HEK293 (cell line): Measurements from ENCODE around the gene HEBP1.

Experiments
- CTCF ChIA-PET: fragments of 350-600 bp; formaldehyde crosslinking; extraction: SDS; loops from one replicate; lab custom pipeline; 2021; ENCODE audit warnings: antibody characterized with exemption; lab: Yijun Ruan, JAX
- POLR2A ChIA-PET: fragments of 300-600 bp; formaldehyde crosslinking; extraction: SDS; loops from one replicate; lab custom pipeline; 2020; ENCODE audit warnings: antibody characterized with exemption, inconsistent platforms; lab: Yijun Ruan, JAX
- H3K27ac ChIP-seq: fragments of 200-500 bp; sonication (Bioruptor generic); 2 replicates; pipeline ENCODE4 v1.5.1; 2014; ENCODE audit warnings: low read depth, low read length, control low read depth, inconsistent platforms; ENCODE audit errors: extremely low read depth
- H3K36me3 ChIP-seq, 2 experiments: fragments of 200-500 bp in 1 of 2; sonication (Bioruptor generic) in 1 of 2; 1 replicate in 1 of 2; 2 replicates in 1 of 2; pipeline ENCODE4 v1.5.1; 2014 to 2017; ENCODE audit warnings: inconsistent platforms in 2 of 2, low read length in 2 of 2; ENCODE audit not compliant: control insufficient read depth in 2 of 2, insufficient read depth in 1 of 2
- H3K4me1 ChIP-seq: fragments of 200-500 bp; sonication (Bioruptor generic); 2 replicates; pipeline ENCODE4 v1.5.1; 2014; ENCODE audit warnings: mild to moderate bottlenecking, low read length, inconsistent platforms; ENCODE audit not compliant: control insufficient read depth, insufficient read depth
- H3K4me3 ChIP-seq: 2 replicates; pipeline ENCODE4 v1.5.1; 2011; ENCODE audit warnings: low read depth, mild to moderate bottlenecking, control low read depth, low read length, moderate library complexity
- H3K9me3 ChIP-seq: fragments of 200-500 bp; sonication (Bioruptor generic); 2 replicates; pipeline ENCODE4 v1.5.1; 2014; ENCODE audit warnings: low read depth, low read length, inconsistent platforms; ENCODE audit not compliant: control insufficient read depth, insufficient read depth
- GLI2 ChIP-seq: fragments of 450-650 bp; formaldehyde crosslinking; IDR thresholded peaks from 2 replicates; pipeline ENCODE4; 2017; ENCODE audit warnings: missing biosample characterization, missing genetic modification characterization, low read depth, borderline replicate concordance
- HOXA7 ChIP-seq: sonication (generic); formaldehyde crosslinking; IDR thresholded peaks from 2 replicates; pipeline ENCODE4 v1.8.1; 2022; ENCODE audit warnings: missing genetic modification reagents, borderline replicate concordance
- TRIM28 ChIP-seq: IDR thresholded peaks from 2 replicates; pipeline ENCODE4 v1.6.1; 2011; ENCODE audit warnings: low read length, control low read depth, borderline replicate concordance
- YY1 ChIP-seq: fragments of 450-650 bp; formaldehyde crosslinking; IDR thresholded peaks from 2 replicates; pipeline ENCODE4 v1.5.1; 2018; ENCODE audit warnings: missing biosample characterization, missing genetic modification characterization
- ZNF423 ChIP-seq: fragments of 450-650 bp; formaldehyde crosslinking; IDR thresholded peaks from 2 replicates; pipeline ENCODE4 v1.5.1; 2016; ENCODE audit warnings: missing biosample characterization, missing genetic modification characterization
- ZNF473 ChIP-seq: fragments of 450-650 bp; formaldehyde crosslinking; IDR thresholded peaks from 2 replicates; pipeline ENCODE4 v1.5.1; 2017; ENCODE audit warnings: missing biosample characterization, missing genetic modification characterization
- ZNF561 ChIP-seq: fragments of 450-650 bp; IDR thresholded peaks from 2 replicates; pipeline ENCODE4 v1.5.1; 2018; ENCODE audit warnings: missing biosample characterization, missing genetic modification characterization, borderline replicate concordance
- ZNF585B ChIP-seq: fragments of 450-650 bp; formaldehyde crosslinking; IDR thresholded peaks from 2 replicates; pipeline ENCODE4 v1.5.1; 2016; ENCODE audit warnings: missing biosample characterization, missing genetic modification characterization
- ZNF623 ChIP-seq: fragments of 450-650 bp; formaldehyde crosslinking; IDR thresholded peaks from 2 replicates; pipeline ENCODE4 v1.5.1; 2016; ENCODE audit warnings: missing biosample characterization, missing genetic modification characterization
- ZNF654 ChIP-seq: fragments of 450-650 bp; formaldehyde crosslinking; IDR thresholded peaks from 2 replicates; pipeline ENCODE4 v1.5.1; 2016; ENCODE audit warnings: low read depth, missing biosample characterization, missing genetic modification characterization
- ZNF776 ChIP-seq: fragments of 450-650 bp; formaldehyde crosslinking; IDR thresholded peaks from 2 replicates; pipeline ENCODE4 v1.5.0; 2017; ENCODE audit warnings: missing biosample characterization, missing genetic modification characterization, borderline replicate concordance
- TF ChIP-seq, protein P1 (sequence below): fragments of 450-650 bp; formaldehyde crosslinking; IDR thresholded peaks from 2 replicates; pipeline ENCODE4 v1.5.1; 2016; ENCODE audit warnings: missing biosample characterization, missing genetic modification characterization
- TF ChIP-seq, protein P2 (sequence below): fragments of 450-650 bp; formaldehyde crosslinking; IDR thresholded peaks from 2 replicates; pipeline ENCODE4; 2016; ENCODE audit warnings: missing biosample characterization, missing genetic modification characterization
- TF ChIP-seq, protein P3 (sequence below): fragments of 450-650 bp; formaldehyde crosslinking; IDR thresholded peaks from 2 replicates; pipeline ENCODE4 v1.5.1; 2016; ENCODE audit warnings: missing biosample characterization, missing genetic modification characterization, low read depth
- TF ChIP-seq, protein P4 (sequence below): fragments of 450-650 bp; formaldehyde crosslinking; IDR thresholded peaks from 2 replicates; pipeline ENCODE4 v1.5.0; 2017; ENCODE audit warnings: missing biosample characterization, missing genetic modification characterization, borderline replicate concordance

Gene HEBP1

DNA sequence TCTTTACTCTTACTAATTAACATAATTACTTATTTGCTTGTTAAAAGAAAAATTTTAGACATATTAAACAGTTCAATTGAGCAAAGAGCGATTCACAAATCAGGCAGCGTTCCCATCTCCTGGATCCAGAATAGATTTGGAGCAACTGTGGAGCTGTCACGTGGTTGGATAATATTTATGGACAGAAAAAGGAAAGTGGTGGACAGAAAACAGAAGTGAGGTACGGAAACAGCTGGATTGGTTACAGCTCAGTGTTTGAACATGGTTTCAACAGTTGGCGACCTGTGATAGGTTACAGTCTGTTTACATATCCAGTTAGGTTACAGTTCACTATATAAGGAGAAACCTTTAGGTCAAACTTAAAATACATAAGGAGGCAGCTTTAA is 24.5 kb upstream of the HEBP1 start (continued):
- TF ChIP-seq ZNF776 (tag by site-specific recombination) (no peak), ZNF423 (tag by site-specific recombination) (no peak), ZNF585B (no peak), YY1 (tag by site-specific recombination) (no peak), ZNF561 (no peak)
- TF ChIP-seq, protein P1, sequence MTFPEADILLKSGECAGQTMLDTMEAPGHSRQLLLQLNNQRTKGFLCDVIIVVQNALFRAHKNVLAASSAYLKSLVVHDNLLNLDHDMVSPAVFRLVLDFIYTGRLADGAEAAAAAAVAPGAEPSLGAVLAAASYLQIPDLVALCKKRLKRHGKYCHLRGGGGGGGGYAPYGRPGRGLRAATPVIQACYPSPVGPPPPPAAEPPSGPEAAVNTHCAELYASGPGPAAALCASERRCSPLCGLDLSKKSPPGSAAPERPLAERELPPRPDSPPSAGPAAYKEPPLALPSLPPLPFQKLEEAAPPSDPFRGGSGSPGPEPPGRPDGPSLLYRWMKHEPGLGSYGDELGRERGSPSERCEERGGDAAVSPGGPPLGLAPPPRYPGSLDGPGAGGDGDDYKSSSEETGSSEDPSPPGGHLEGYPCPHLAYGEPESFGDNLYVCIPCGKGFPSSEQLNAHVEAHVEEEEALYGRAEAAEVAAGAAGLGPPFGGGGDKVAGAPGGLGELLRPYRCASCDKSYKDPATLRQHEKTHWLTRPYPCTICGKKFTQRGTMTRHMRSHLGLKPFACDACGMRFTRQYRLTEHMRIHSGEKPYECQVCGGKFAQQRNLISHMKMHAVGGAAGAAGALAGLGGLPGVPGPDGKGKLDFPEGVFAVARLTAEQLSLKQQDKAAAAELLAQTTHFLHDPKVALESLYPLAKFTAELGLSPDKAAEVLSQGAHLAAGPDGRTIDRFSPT (tag by site-specific recombination): no peak

DNA sequence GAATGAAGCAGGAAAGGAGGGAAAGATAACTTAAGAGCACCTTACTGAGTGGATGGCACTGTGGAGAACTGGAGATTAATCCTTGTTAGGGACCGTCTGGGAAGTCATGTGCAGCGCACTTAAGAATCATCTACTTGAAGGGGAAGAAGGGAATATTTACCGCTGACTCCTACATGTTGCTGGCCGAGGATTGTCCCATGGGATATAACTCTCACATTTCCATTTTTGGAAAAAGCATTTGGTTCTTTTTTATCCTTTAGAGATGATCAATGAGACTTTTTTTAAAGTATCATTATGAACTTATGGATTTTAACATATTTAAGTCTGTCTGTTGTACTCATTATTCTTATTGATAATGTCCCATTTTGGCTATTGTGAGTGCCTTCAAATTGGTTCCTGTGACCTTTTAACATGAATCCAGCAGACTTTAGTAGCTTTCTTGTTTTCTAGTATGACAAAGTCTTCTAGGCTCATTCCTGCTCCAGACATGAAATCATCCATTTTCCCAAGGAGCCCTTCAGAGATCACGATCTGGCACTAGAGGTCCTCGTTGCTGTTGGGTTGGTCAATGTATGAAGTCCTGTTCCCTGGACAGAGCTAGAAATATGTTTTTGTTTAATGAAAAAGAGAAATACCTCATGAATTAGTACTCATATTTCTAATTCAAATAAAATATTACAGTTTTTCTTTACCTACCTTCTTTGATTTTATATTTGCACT is 23.9 kb upstream of the HEBP1 start:
- ChIA-PET POLR2A (no interaction called here), CTCF (interaction anchor here (0.6 to 4.3 kb wide), 16 partner anchors 11 to 1813 kb away, joined by 3 to 40 read pairs (median 3); no protein-coding TSS in a partner anchor)
- Histone ChIP-seq H3K27ac (no peak overlapping the region), H3K9me3 (no peaks in the 10 kb centered on the region), H3K4me3 (no peak overlapping the region), H3K36me3 (no peaks in the 10 kb centered on the region), H3K4me1 (no peaks in the 10 kb centered on the region)
- no peak for TF ChIP-seq ZNF473 (tag by site-specific recombination)
- TF ChIP-seq, protein P2, sequence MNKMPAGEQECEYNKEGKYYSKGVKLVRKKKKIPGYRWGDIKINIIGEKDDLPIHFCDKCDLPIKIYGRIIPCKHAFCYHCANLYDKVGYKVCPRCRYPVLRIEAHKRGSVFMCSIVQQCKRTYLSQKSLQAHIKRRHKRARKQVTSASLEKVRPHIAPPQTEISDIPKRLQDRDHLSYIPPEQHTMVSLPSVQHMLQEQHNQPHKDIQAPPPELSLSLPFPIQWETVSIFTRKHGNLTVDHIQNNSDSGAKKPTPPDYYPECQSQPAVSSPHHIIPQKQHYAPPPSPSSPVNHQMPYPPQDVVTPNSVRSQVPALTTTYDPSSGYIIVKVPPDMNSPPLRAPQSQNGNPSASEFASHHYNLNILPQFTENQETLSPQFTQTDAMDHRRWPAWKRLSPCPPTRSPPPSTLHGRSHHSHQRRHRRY: no peak
- TF ChIP-seq GLI2 (tag by site-specific recombination): no peak
- TF ChIP-seq ZNF654 (tag by site-specific recombination): peak; percentile 53

DNA sequence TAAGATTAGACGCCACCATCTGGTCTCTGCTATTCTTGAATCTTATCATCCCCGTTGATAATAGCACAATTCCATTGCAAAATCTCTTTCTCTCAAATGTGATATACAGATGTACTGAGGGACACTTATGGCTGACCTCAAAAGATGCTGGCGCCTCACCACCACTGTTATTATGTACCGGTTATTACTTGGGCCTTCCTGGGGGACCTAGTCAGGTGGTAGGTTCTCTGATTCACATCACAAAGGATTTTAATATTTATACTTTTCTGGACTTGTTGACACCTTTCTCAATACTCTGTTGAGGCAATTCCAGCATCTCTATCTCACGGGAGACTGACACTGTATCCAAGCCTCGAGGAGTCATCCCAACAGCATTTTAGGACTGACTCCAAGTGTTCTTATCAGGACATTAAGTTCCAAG is 22.8 kb upstream of the HEBP1 start:
- no peaks in the 10 kb centered on the region for H3K4me1 ChIP-seq
- POLR2A ChIA-PET: no interaction called here
- H3K9me3 ChIP-seq: no peaks in the 10 kb centered on the region
- no peak overlapping the region for H3K27ac ChIP-seq
- no peak for TF ChIP-seq HOXA7 (CRISPR knock-in tag)
- TF ChIP-seq, protein P3, sequence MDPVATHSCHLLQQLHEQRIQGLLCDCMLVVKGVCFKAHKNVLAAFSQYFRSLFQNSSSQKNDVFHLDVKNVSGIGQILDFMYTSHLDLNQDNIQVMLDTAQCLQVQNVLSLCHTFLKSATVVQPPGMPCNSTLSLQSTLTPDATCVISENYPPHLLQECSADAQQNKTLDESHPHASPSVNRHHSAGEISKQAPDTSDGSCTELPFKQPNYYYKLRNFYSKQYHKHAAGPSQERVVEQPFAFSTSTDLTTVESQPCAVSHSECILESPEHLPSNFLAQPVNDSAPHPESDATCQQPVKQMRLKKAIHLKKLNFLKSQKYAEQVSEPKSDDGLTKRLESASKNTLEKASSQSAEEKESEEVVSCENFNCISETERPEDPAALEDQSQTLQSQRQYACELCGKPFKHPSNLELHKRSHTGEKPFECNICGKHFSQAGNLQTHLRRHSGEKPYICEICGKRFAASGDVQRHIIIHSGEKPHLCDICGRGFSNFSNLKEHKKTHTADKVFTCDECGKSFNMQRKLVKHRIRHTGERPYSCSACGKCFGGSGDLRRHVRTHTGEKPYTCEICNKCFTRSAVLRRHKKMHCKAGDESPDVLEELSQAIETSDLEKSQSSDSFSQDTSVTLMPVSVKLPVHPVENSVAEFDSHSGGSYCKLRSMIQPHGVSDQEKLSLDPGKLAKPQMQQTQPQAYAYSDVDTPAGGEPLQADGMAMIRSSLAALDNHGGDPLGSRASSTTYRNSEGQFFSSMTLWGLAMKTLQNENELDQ (tag by site-specific recombination): no peak
- TF ChIP-seq TRIM28: no peak
- TF ChIP-seq, all 188 proteins: peak for 0
- Histone ChIP-seq H3K4me3 (no peak overlapping the region), H3K36me3 (no peaks in the 10 kb centered on the region)
- CTCF ChIA-PET: interaction anchor here (0.8 to 4.3 kb wide), 2 partner anchors 185 to 190 kb away, joined by 3 to 40 read pairs; no protein-coding TSS in a partner anchor

DNA sequence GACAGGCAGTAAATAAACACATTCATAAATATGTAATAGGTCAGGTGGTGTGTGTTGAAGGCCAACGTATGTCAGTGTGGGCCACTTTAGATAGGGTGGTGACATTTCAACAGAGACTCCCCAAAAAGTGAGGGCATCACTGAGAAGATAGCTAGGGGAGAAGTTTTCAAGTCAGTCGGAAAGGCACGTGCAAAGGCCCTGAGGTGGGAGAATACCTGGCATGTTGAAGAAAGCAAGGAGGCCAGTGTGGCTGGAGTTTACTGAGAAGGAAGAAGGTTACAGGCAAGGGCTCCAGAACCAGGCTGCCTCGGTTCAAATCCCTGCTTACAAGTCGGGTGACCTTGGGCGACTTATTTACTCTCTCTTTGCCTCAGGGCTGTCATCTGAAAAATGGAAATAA is 11.0 kb upstream of the HEBP1 start:
- POLR2A ChIA-PET: no interaction called here
- Histone ChIP-seq H3K36me3 (no peaks in the 10 kb centered on the region), H3K9me3 (no peaks in the 10 kb centered on the region), H3K4me1 (no peaks in the 10 kb centered on the region), H3K27ac (no peak overlapping the region), H3K4me3 (no peak overlapping the region)
- CTCF ChIA-PET: no interaction called here
- peak; percentile 94 for TF ChIP-seq ZNF623
- TF ChIP-seq, protein P4, sequence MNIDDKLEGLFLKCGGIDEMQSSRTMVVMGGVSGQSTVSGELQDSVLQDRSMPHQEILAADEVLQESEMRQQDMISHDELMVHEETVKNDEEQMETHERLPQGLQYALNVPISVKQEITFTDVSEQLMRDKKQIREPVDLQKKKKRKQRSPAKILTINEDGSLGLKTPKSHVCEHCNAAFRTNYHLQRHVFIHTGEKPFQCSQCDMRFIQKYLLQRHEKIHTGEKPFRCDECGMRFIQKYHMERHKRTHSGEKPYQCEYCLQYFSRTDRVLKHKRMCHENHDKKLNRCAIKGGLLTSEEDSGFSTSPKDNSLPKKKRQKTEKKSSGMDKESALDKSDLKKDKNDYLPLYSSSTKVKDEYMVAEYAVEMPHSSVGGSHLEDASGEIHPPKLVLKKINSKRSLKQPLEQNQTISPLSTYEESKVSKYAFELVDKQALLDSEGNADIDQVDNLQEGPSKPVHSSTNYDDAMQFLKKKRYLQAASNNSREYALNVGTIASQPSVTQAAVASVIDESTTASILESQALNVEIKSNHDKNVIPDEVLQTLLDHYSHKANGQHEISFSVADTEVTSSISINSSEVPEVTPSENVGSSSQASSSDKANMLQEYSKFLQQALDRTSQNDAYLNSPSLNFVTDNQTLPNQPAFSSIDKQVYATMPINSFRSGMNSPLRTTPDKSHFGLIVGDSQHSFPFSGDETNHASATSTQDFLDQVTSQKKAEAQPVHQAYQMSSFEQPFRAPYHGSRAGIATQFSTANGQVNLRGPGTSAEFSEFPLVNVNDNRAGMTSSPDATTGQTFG: no peak
